Raji (cell line): ENCODE measurements around the gene MTMR12.
A peak's percentile ranks its signal among the peaks of the same experiment; 100 is the strongest.

Source experiments
- POLR2A ChIP-seq: IDR thresholded peaks from 2 replicates; pipeline ENCODE4 v1.6.1; 2011; ENCODE audit warnings: low read depth, low read length, control low read depth; ENCODE audit not compliant: insufficient read depth

Gene MTMR12

GRCh38 chr5:32311404-32312196, 1.1 kb downstream of the MTMR12 start:
- TF ChIP-seq POLR2A = peak; percentile 46

- TF ChIP-seq POLR2A = no peak
Observed at GRCh38 chr5:32309761-32310160, 3.0 kb downstream of the MTMR12 start.

GRCh38 chr5:32308946-32309345, 3.8 kb downstream of the MTMR12 start:
- TF ChIP-seq POLR2A = no peak

- no peak for TF ChIP-seq POLR2A
Observed at GRCh38 chr5:32307769-32308194, 5.0 kb downstream of the MTMR12 start.

- no peak for TF ChIP-seq POLR2A
Observed at GRCh38 chr5:32304622-32305021, 8.1 kb downstream of the MTMR12 start.

- TF ChIP-seq POLR2A = no peak
Observed at GRCh38 chr5:32303755-32304120, 9.0 kb downstream of the MTMR12 start.

- TF ChIP-seq POLR2A = no peak
Observed at GRCh38 chr5:32302835-32303754, 9.6 kb downstream of the MTMR12 start.

GRCh38 chr5:32301891-32302290, 10.8 kb downstream of the MTMR12 start:
- no peak for TF ChIP-seq POLR2A

- no peak for TF ChIP-seq POLR2A
Observed at GRCh38 chr5:32299059-32299677, 13.6 kb downstream of the MTMR12 start.

- TF ChIP-seq POLR2A = no peak
Observed at GRCh38 chr5:32298059-32298415, 14.7 kb downstream of the MTMR12 start.

GRCh38 chr5:32297181-32298058, 15.3 kb downstream of the MTMR12 start:
- no peak for TF ChIP-seq POLR2A

GRCh38 chr5:32291591-32291990, 21.1 kb downstream of the MTMR12 start:
- no peak for TF ChIP-seq POLR2A

GRCh38 chr5:32290922-32291321, 21.8 kb downstream of the MTMR12 start:
- TF ChIP-seq POLR2A = no peak

- no peak for TF ChIP-seq POLR2A
Observed at GRCh38 chr5:32285510-32286138, 27.1 kb downstream of the MTMR12 start.
